TTC549 (cell line): ENCODE data around the gene STKLD1.
"Not testable (repeated sequence)": the region's sequence is repeated elsewhere in the genome, so short reads cannot be mapped to it uniquely, and the experiment has no call there.

Experiments
- FAIRE-seq: peaks from 2 replicates; lab custom pipeline; 2012; peaks lifted over from hg19 to GRCh38; lab: Jason Lieb, UNC

The STKLD1 gene

GRCh38 chr9:133443982-133444381 is 67.8 kb downstream of the STKLD1 start:
- FAIRE-seq, result no peak

GRCh38 chr9:133445293-133445969 is 69.3 kb downstream of the STKLD1 start:
- no peak for FAIRE-seq

DNA sequence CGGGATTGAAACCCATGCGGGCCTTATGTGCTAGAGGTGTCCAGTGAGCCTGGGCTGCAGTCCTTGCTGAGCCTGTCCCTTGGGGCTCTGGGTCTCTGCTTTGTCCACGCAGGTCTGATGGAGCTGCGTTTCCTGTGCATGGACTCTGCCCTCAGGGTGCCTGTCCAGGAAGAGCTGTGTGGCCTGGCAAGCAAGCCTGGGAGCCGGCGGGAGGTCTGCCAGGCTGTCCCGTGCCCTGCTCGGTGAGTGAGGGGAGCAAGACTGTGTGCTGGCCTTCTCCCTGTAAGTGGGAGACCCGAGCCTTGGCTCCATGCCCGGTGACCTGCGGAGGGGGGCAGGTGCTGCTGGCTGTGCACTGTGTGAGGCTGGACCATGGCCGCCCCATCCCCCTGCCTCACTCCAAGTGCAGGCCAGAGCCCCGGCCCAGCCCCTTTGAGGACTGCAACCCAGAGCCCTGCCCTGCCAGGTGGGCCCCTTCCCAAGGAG is 72.4 kb downstream of the STKLD1 start:
- FAIRE-seq, result no peak

- FAIRE-seq, result no peak
These were observed 73.6 kb downstream of the STKLD1 start for GRCh38 chr9:133449760-133450159.

DNA sequence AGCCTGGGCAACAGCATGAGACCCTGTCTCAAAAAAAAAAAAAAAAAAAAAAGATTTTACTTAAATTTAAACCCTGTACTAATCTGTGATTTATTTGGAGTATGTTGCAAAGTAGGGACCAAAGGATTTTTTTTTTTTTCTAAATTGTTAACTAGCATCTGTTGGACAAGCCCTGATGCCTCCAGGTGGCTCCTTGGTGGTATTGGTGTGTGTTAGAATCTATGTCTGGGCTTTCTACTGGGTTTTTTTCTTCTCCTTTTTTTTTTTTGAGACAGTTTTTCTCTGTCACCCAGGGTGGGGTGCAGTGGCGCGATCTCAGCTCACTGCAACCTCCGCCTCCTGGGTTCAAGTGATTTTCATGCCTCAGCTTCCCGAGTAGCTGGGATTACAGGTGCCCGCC is 75.7 kb downstream of the STKLD1 start:
- FAIRE-seq, result not testable (repeated sequence)

DNA sequence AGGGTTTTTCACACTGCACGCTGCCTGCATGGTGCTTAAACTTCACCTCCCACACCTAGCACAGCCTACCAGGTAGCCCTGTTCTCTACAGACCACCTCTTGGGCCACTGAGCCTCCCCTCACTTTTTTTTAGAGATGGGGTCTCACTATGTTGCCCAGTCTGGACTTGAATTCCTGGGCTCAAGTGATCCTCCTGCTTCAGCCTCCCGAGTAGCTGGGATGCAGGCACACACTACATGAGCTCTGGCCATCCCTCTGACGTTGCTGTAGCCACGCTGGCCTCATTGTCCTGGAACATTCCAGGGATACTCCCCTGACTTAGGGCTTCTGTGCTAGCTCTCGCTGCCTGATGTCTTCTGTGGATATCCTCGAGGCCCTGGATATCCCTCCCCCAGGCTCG is 76.4 kb downstream of the STKLD1 start:
- FAIRE-seq, result no peak

DNA sequence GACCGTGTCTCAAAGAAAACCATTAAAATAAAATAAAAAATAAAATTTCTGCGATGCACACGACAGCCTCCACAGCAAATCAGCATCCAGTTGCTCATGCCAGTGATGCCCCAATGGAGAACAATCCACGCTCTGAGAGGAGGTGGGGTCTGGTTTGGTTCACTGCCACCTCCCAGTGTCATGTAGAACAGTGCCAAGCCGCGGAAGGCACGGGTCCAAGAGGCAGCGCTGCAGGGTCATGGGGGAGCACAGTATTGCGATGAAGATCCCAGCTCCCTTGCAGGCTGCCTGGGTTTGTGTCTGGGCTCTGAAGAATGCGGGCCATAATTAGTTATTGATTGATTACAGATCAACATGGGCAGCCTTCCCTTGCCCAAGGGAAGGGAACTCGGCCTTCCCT is 77.5 kb downstream of the STKLD1 start:
- no peak for FAIRE-seq

DNA sequence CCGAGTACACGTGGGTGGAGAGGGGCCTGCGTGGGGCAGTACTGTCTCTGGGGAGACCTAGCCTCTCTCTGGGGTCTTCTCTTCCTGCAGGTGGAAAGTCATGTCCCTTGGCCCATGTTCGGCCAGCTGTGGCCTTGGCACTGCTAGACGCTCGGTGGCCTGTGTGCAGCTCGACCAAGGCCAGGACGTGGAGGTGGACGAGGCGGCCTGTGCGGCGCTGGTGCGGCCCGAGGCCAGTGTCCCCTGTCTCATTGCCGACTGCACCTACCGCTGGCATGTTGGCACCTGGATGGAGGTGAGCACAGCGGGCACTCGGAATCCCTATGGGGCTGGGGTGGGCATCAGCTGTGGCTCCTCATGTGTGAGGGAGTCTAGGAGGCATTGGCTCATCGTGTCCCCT is 78.2 kb downstream of the STKLD1 start:
- FAIRE-seq, result no peak

DNA sequence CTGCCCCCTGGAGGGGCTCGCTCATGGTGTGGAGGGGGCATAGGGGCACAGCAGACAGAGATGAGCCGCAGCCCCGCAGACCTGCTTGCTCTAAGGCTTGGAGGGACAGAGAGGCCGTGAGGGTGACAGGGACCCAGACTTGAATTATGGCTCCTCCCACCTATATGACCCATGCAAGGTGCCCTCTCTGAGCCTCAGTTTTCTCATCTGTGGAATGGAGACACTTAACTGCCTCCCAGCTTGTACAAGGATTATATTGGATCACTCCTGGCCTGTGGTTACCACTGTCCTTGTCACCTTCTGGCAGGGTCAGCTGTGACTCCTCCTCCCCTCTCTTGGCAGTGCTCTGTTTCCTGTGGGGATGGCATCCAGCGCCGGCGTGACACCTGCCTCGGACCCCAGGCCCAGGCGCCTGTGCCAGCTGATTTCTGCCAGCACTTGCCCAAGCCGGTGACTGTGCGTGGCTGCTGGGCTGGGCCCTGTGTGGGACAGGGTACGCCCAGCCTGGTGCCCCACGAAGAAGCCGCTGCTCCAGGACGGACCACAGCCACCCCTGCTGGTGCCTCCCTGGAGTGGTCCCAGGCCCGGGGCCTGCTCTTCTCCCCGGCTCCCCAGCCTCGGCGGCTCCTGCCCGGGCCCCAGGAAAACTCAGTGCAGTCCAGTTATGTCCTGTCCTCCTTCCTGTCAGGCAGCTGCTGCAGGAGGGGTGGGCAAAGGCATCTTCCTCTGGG is 78.9 kb downstream of the STKLD1 start:
- FAIRE-seq, result no peak
